Activated naive CD8-positive, alpha-beta T cell treated with anti-CD3 and anti-CD28 coated beads, Interleukin-2, amount 50 U/mL, for 16 hours (primary cell): Measurements from ENCODE around the gene PFDN2.

Experiments
- DNase-seq: peaks from one replicate; pipeline ENCODE4 v3.0.0-alpha.2; 2020; ENCODE audit warnings: low read depth, low spot score

PFDN2 gene

DNA sequence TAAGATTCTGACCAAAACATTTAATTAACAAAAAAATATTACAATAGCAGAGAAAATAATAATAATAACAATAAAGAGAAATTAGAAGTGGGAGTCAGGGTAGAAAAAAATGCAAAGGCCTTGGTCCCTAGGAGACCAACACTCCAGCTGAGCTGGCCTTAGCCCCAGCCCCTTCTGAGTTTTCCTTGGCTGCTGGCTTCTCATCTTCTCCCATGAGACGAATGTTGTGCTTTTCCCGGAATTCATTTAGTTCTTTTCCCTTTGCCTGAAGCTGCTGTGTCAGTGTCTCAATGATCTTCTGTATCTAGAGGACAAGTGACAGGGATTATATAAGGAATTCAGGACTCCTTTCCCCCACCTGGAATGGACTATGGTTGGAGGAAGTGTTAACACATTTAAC, 17.3 kb downstream of the PFDN2 start:
- DNase-seq = no peak

DNA sequence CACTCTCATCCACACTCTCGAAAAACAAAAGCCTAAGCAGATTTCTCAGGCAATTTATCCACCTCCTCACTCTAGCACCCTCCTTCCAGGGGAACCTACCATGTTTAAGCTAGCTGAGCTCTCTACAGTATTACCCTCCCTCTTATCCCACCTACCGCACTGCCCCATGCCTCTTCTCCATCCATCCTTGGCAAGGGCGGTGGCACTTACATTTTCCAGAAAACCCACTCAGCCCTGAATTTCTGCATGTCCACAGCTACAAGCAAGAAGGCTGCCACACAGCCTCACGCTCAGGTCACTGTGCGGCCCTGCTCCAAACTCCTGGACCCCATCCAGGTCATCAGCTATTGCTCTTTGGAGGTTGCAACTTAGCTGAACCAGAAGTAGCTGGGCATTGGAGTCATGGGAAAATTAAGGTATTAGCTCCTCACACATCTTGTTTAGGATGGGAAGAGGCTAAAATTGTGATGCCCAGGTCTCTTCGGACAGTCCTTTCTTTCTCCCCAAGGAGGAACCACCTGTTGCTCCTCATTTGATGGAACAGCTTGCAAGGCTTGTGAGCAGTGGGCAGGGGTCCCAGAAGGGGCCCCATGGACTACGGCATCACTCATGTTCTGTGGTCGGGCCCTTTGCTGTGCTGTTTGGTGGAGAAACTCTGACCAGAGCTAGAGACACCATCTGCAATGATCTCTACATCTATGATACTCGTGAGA, 18.6 kb downstream of the PFDN2 start:
- DNase-seq = no peak

DNA sequence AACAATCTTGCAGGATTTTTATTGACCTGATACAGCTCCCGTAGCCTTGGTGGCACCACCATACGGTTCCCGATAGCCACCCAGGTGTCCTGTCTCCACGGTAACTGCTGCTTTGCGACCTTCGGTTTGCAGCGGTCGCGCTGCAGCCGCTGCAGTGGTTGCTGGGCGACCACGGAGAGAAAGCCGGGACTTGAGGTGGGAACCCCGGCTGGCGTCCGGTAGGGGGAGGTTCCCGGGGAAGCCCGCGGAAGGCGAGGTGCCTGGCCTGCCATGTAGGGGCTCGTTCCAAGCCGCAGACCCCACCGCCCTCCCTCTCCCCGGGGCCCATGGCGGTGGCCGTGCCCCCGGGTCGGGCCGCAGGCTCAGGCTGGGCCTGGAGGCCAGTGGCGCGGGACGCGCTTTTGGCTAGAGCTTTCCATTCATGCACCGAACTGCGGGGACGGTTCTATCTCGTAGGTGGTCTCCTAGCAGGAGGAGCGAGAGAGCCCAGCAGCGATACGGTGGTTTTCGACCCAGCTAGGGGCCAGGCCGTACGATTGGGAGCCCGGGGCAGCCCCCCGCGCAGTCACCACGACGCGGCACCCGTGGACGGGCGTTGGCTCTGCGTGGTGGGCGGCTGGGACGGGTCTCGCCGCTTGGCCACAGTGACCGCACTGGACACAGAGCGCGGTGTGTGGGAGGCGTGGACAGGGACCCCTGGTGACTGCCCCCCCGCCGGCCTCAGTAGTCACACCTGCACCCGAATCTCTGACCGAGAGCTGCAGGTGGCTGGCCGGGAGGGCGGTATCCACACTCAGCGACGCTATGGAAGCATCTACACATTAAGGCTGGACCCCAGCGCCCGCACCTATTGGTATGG, 19.4 kb downstream of the PFDN2 start, which contains the start of gene KLHDC9:
Gene KLHDC9 (plus strand): TSS at position 152 of the 859 bp plus-strand sequence. CDS start 175 bp downstream, at position 327.
- DNase-seq = peak; percentile 14

DNA sequence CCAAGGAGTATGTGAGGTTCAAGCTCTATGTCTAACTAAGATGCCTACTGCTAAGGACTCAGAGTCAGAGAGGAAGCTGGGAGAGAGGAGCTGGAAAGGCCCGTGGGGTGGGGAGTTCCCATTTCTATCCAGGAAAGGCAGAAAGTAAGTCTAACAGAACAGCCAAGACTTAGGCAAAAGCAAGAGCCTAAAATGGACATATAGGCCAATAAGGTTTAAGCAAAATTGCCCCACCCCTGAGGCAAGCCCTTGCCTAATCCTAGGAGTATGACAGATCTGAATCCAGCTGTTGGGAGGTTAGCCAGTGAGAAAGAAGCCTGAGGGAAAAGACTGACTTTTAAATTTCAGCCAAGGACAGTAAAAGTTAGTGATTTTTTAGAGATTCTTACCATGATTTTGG, 21.3 kb downstream of the PFDN2 start:
- DNase-seq = no peak

DNA sequence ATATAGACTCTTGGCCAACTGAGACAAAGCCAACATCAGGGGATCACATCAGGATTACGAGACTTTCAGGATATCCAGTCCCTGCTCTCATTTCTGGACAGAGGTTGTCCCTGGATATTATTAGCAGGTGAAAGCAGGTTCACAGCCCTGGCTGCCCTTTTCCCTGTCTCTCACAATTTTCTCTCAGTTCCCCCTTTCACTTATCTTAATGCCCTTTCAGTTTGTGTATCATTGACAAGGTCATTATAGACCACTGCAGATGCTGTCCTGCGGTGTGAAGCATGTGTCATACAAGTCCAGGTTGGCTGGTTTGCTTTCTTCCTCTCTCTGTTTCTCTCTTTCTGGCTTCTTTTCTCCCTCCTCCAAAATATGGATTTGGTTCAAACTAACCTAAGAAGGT, 21.8 kb downstream of the PFDN2 start:
- no peak for DNase-seq

DNA sequence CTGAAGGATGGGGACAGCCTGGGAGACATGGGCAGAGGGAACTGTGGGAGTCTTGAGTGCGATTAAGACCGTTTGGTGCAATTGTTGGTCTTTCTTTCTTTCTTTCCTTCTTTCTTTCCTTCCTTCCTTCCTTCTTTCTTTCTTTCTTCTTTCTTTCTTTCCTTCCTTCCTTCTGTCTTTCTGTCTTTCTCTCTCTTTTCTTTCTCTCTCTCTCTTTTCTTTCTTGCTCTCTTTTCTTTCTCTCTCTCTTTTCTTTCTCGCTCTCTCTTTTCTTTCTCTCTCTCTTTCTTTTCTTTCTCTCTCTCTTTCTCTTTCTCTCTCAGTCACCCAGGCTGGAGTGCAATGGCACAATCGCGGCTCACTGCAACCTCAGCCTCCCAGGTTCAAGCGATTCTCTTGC, 22.6 kb downstream of the PFDN2 start:
- no peak for DNase-seq

DNA sequence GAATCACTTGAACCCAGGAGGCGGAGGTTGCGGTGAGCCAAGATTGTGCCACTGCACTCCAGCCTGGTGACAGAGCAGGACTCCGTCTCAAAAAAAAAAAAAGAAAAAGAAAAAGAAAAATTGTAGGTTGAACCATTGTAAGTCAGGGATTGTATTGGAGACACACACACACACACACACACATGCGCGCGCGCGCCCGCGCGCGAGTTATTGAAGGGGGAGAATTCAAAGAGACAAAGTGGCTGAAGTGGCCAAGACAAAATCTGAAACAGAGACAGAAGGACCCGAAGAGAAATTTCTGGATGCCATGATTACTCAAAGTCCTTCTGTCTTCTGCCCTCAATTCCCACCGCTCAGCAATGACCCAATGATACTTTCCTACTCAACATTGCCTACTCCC, 23.4 kb downstream of the PFDN2 start:
- DNase-seq = no peak

DNA sequence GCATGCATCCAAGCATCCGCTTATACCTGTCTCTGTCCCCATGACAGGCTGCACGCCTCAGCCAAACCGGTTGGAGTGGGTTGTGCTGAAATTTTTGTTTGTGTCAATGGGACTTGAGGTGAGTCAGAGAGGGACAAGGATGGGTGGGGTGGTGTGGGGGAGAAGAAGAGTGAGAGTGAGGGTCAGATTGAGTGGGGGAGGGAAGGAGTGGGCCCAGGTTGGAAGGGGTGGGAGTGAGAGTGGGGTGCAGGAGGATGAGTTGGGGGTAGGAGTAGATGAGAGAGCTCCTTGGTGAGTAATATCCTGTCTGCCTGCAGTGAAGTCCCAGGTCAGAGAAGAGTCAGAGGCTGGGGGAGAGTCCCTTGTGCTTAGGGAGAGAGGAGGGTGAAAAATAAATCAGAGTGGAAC, 25.2 kb downstream of the PFDN2 start:
- no peak for DNase-seq

DNA sequence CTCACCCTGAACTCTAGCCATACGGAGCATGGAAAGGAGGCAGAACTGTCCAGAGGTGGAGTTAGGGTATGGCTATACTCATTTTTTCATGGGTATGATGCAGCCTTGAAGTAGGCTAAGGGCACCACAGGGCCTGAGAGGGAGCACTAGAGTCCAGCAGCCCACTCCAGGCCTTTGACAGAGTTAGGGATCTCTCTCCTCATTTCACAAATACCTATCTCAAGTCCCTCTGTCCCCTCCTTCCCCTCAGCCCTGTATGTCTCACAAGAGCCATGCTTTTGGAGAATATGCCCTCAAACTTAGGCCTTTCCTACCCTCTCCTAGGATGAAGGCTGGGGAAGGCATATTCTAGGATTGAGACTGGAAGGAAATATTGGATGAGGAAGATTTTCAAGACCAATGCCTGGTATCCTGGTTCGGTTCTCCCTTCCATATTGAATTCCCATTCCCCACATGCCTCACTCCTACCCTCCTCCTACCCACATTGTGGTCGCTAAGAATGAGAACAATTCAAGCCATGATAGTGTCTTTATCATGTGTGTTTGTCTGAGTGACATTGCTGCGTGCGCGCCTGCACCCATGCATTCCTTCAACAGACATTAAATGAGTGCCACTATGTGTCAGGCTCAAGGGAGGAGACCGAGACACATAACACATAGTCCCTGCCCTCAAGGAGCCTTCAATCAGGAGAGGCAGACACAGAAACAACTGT, 25.9 kb downstream of the PFDN2 start:
- DNase-seq = no peak

DNA sequence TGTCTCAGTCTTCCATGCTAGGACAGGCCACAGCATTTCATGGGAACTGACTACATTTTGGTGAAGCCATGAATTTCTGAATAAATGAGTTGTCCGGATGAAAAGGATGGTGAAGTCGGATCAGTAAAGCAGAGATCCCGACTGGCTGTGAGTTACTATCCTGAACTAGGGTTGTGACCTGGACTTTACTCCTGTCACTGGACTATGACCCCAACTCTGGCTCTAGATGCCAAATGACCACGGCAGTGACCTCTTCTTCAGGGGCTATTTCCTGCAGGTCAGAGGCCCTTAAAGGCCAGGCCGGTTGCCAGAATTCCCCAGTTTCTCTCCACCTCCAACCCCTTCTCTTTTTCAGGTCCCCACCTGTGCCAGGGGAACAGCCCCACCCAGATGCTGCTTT, 26.7 kb downstream of the PFDN2 start:
- no peak for DNase-seq

DNA sequence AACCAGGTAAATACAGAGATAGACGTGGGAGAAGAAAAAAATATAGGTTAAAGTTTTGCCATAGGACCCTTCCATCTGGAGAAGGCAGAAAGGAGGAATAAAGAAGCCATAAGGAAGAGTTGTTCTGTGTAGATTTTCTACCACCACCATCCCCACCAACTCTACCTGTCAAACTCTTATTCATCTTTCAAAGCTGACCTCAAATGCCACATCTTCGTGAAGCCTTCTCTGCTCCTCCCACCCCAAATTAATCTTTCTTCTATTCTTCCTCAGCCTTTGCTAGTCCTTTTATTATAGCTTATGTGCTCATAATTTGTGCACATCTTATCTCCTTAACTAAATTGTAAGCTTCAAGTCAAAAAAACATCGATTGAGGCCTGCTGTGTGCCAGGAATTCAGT, 27.2 kb downstream of the PFDN2 start:
- no peak for DNase-seq

DNA sequence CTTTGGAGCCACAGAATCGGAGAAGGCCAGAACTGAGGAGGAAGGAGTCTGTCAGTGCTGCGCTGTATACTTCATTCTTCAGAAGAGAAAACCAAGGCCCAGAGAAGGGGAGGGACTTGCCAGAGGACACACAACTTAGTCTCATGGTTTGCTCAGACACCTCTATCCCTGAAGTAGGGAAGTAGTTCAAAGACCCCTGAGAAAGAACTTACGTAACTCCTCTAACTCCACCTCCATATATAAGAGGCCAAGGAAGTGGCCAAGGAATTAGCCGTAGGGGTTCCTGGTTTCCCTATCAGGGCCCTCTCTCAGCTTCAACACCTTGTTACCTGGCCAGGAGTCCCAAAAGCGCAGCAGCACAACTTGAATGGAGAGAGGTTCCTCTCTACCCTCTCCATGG, 27.9 kb downstream of the PFDN2 start:
- DNase-seq = no peak

DNA sequence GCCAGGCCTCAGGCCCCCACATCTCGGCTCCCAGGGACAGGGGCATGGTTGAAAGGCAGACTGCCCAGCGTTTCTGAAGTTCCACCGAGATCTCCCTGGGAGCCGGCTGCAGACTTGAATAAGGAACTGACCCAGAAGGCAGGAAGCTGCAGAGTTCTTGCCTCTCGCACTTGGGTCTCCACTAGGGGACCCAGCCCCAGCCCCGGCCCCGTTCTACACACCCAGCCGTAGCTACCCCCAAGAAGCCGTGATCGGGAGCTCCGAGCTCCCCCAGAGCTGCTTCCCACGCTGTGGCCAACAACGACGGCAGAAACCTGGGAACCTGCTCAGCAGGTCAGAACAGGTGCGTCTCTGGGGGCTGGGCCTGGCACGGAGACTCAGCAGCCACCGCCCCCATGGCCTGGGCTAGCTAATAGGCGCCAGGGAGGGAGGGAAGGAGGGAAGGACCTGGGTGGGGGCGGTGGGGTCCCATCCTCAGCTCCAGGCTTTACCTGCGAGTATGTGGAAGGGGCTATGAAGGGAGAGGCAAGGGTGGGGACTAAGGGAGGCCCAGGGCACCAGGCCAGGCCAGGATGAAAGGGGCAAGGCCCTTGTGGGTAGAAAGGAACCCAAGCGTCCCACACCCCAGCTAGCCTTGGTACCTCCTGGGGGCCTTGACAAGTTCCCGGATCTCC, 28.4 kb downstream of the PFDN2 start, which contains the start of gene NECTIN4:
Gene NECTIN4 (minus strand): TSS at position 308 of the 674 bp plus-strand sequence. CDS start 262 bp downstream, at position 46.
- DNase-seq = no peak

DNA sequence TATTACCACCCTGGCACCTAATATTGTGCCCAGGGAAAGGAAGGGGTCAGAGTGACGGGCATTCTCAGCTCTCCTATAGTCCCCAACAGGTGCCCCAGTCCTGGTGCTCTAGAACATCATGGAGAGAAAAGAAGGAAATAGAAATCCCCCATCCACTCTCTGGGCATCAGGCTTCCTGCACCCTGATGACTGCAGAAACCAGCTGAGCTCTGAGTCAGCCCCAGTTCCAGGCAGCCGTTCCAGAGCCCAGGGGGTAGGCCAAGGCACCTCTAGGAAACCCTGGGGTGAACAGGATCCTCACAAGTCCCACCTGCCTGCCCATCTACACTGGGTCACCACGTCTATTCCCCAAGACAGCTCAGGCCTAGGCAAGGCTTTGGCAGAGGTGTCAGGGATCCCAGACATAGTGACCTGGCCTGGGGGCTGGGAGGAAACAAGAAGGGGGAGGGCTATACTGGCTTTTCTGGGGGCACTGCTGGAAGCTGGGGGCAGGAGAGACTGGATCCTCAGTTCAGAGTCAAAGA, 29.2 kb downstream of the PFDN2 start:
- DNase-seq = no peak

DNA sequence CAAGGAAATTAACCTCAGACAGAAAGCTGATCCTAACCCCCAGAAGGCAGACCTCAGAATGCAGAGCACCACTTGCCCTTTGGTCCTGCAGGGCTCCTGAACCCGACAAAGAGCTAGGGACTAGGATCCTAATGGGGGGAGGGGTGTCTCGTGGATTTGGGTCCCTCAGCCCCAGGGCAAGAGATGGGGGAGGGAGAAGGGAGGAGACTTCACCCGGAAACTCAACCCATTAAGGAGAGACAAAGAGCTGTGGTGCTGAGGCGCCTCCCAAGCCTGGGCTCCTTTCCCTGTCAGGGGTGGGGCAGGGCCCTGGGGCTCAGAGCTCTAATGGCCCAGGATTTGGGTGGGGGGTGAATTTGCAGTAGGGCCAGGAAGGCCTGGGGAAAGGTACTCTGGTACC, 31.4 kb downstream of the PFDN2 start:
- DNase-seq = no peak

DNA sequence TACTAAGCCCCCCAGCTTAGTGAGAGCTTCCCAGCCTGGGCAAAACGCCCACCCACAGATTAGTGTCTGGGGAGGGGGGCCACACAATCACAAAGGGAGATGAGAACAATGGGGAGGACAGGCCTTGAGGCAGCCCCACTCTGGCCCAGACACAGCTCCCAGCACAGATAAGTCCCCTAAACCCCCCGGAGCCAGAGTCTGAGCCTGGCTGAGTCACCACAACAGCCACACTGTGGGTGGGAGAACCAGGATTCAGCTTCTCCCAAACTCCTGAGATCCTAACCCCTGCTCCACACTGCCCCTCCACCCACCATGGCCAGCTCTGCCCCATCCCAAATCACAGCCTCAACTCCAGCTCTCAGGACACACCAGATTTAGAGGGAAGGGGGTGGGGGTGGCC, 32.7 kb downstream of the PFDN2 start:
- no peak for DNase-seq

DNA sequence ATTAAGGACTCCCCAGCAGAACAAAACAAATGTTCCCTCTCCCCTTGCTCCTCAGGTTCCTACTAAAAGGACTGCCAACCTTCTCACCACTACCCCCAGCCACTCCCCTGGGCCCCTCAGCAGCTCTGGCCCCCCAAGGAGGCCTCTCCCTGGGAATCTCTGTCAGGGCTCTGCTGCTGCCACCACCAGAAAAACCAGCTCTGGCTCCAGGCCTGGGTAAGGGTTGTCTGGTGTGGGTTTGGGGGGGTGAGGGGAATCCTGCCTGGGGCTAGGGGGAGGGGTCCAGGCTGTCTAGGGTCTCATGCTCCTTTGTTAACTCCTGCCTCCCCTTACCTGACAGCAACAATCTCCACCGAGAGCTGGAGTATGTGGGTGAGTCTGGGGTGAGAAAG, 33.2 kb downstream of the PFDN2 start:
- DNase-seq = no peak

DNA sequence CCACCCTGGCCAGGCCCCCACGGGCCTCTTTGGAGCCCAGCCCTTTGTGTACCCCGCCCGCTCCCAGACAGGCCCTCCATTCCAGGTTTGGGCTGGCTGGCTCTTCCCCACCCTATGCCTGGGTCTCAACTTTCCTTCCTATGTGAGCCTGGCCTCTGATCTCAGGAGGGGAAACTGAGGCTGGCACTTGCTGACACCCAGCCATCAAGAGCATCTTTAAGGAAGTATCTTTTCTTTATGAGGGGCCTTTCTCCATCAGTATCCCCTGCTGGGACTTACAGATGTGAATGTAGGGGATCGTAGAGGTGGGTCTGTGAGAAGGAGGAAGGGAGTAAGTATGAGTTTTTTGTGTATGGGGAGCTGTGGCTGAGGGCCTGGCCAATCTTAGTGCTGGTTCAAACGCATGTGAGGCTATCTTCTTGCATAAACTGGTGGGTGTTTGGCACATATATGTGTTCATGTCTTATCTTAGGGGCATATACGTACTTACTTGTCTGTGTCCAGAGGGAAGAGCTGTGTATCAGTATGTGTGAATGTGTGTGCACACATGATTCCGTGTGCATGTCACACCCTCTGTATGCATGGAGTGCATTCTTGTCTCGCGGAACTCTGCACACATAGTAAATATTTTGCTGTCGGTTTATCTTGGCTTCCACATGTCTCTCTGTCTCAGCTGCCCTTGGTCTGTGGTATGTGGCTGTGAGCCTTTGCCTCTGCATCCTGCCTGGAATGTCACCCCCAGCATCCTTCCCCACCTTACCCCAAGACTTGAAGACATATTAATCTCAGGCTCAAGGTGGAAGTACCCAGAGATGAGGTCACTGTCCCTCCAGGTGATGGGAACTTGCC, 33.9 kb downstream of the PFDN2 start:
- no peak for DNase-seq

DNA sequence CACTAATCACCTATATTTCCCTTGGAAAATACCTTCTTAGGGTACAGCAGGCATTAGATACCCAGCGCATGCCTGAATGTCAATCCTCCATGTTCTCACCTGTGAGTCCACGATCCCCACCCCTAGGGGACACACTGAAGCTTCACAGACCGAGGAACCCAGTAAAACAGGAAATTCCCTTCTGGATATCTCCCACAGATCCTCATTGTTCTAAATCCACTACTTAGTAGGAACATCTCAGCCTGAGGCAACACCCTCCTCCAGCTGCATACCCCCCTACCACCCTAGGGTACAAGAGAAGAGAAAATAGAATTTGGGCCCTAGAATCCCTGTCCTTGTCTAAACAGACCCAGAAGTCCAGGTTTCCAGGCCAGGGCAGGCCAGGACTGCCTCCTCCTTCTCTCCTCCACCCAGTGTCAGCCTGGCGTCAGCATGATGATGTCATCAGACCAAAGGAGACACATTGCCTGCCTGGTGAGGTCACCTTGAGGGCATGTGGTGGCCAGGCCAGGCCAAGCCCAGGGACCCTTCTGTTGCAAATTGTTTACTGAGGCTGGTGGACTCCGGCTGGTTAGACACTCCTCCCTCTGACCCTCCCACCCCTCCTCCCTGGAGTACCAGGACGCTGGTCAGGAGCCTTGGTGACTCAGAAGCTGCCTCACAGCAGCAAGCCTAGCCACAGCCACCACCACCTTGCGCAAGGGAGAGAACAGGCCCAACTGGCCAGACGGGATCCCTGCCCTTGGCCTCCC, 34.7 kb downstream of the PFDN2 start:
- no peak for DNase-seq

DNA sequence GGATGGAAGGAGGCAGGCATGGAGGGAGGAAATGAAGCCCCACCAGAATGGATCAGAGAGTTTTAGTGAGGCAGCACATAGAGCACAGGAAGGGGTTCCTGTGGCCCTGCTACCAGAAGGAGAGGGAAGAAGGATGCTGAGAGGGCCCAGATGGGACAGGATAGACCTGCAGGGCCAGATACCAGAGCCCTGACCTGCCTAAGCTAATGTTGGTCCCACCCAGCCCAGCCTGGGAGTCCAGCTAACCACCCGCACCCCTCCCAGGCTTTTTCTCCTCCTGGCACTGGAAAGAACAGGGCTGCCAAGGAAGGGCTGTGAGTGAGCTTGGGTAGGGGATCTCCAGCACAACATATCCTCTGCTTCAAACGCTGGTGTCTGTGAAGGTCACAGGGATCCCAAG, 35.4 kb downstream of the PFDN2 start:
- no peak for DNase-seq
